GM19193 (cell line): ENCODE data around the gene ZNF556.

Source experiments
- POLR2A ChIP-seq: IDR thresholded peaks from 4 replicates; pipeline ENCODE4 v1.6.1; 2011; ENCODE audit not compliant: insufficient read depth, insufficient read length; ENCODE audit errors: extremely low read depth

Gene ZNF556

DNA sequence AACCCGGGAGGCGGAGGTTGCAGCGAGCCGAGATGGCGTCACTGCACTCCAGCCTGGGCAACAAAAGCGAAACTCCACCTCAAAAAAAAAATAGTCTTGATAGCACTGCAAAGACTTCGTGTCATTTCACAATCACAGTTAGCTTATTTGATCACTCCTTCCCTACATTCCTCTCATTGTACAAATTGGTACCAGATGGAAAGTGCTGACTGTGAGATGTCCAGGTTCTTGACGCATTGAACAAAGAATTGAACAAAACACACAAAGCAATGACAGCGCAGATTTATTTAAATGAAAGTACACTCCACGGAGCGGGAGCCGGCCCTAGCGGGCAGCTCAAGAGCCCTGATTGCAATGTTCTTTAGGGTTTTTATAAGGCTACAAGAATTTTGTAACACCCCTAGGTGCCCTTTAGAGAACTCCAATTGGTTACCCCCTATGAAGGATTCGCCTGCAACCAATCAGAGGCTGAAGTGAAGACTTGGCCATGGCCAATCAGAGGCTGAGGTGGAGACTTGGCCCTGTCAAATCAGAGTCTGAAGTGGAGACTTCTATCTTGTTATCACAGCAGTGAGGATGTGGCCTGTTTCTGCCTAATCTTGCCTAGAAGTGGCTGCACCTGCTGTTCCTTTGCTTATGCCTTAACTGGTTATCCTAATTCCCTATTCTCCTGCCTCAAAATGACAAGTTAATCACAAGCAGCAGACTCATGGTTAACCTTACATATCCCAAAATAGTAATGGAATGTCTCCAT lies 16.7 kb downstream of the ZNF556 start:
- no peak for TF ChIP-seq POLR2A

DNA sequence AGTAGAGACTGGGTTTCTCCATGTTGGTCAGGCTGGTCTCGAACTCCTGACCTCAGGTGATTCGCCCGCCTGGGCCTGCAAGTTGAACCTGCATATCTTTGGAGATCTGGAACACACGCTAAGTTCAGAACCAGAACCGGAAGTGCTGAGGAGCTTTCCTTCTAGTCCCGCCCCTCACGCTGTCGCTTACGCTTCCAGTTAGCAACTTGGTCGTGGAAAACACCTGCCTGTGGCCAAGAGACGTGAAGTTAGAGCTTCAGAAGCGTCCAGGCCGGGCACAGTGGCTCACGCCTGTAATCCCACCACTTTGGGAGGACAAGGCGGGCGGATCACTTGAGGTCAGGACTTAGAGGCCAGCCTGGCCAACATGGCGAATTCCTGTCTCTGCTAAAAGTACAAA lies 18.6 kb downstream of the ZNF556 start:
- no peak for TF ChIP-seq POLR2A

DNA sequence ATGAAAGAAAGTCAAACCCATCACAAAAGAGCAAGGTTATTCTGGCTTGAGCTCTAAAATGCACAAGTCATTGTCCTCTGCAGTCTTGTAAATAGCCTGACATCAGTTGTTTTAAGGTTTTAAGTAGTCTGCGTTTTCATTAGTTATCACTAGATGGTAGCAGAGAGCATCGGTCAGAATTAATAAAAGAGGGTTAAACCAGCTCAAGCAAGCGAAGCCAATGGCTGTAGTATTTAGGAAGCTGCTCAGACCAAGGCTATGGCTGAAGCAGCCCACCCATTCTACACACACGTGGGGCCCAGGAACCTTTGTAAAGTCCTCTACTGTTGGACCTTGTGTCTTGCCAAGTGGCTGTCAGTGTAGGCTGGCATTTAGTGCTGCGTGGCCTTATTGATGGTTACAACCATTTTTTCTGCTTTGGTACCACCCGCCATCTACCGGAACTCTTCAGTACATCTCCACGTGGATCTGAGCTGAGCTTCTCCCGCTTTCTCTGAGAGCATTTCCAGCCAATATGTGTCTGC lies 20.3 kb downstream of the ZNF556 start:
- TF ChIP-seq POLR2A, result no peak

DNA sequence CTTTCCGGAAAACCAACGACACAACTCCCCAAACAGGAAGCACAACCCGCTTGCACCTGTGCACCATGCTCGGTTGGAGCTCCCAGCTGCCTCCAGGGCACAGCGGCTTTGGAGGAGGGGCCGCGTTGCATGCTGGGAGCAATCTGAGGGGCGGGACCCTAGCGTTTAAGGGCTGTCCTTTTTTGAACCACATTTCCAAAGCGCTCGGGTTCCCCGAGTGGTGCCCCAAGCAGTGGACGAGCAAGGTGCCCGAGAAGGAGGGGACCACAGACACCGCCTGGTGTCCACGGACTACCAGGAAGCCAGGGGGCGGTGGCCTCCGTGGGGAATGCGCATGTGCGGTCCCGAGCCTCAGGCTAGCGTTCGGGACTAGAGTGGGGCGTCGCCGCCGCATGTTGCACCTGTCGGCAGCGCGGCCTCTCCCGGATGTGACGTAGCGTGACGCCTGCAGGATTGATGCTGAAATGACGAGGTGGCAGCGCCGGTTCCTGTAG lies 21.6 kb downstream of the ZNF556 start:
- no peak for TF ChIP-seq POLR2A

DNA sequence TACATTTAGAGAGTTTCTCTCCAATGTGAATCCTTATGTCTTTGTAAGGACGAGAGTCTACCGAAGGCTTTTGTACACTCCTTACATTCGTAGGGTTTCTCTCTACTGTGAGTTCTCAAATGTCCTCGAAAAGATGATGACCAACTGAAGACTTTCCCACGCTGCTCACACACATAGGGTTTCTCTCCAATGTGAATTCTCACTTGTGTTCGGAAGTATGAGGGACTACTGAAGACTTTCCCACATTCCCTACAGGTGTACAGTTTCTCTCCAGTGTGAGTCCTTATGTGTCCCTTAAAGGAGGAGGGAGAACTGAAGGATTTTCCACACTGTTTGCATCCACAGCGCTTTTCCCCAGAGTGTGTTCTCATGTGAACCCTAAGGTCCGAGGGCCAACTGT lies 29.6 kb downstream of the ZNF556 start:
- TF ChIP-seq POLR2A, result no peak

DNA sequence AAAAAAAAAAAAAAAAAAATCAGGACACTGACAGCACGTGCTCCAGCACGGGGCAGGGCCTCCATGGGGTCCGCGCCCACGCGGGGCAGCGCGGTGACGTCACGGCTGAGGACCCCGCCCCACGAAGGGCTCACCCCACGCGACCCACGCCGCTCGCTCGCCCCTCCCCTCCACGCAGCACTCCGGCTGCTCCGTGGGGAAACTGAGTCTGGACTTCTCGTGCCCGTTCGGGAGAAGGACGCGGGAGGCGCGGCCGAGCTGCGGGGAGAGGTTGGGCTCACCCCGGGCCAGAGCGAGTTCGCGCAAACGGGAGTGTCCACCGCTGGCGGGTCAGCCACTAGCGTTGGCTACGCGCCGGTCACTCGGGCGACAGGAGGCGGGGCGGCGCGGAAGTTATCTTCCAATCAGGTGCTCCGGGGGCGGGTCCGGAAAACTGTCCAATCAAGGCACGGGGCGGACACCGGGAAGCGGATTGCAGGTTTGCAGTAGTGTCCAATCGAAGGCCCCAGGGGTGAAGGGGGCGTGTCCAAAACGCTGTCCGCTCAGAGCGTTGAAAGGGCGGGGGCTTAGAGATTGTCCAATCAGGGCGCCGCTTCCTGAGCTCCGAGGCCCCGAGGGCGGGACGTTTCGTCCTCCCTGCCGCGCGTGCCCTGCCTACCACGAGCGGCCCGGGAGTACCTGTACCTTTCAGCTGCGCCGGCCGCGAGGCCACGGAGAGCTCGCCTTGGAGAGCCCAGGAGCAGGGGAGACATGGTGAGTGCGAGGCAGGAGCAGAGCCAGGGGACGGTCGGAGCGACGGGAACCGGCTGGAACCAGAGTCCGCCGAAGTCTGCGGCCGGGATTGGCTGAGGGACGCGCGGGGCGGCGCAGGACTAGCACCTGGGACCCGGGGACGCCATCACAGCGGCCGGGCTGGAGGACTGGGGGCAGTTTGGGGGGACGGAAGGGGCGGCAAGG lies 33.4 kb downstream of the ZNF556 start, which contains the start of gene ZNF57:
Gene ZNF57 (plus strand): TSS at position 633 of the 957 bp plus-strand sequence. CDS start 118 bp downstream, at position 751.
- peak; percentile 59 for TF ChIP-seq POLR2A

DNA sequence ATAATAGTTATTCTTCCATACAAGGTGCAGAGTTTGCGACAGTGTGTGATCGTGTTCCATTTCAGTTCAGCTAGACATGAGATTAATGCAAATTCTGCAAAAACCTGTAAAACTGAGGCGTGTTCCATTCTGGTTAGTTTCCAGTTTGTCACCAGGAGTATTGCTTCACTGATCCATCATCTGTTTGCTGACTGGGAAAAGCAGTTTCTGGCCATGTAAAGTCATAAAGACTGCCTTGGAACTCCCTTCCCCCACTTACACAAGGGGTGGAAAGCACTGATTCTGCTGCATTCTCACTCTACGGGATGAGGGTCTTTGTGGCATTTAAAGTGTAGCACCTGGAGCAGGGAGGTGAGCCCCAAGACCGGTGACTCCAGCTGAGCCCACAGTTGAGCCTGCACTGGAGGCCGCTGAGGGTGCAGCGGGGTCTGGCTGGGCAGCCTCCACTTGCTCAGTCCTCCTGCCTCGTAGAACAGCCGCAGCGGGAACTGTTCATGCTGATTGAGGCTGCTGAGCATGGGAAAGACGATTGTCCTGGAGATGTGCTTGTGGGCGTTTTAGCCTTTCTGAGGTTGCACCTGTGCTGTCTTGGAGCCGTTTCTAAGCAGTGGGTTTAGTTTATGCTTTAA lies 35.6 kb downstream of the ZNF556 start:
- TF ChIP-seq POLR2A, result no peak

DNA sequence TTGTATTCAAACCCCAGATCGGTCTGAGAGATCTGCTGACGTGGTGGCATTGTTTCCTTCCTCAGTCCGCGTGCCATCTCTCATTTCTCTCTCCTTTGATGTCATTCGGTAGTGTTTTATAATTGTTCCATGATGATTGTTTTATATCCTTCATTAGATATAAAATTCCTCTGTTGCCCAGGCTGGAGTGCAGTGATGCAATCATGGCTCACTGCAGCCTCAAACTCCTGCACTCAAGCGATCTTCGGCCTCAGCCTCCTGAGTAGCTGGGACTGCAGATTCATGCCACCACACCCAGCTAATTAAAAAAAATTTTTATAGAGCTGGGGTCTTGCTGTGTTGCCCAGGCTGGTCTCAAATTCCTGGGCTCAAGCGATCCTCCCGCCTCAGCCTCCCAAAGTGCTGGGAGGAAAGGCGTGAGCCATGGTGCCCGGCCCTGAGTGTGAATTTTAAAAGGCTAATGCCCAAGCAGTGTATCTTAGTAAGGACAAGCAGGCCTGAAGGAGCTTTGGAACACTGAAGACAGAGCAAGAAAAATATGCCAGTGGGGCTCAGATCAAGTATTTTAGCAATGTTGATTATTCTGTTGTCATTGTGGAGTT lies 38.9 kb downstream of the ZNF556 start:
- TF ChIP-seq POLR2A, result no peak

DNA sequence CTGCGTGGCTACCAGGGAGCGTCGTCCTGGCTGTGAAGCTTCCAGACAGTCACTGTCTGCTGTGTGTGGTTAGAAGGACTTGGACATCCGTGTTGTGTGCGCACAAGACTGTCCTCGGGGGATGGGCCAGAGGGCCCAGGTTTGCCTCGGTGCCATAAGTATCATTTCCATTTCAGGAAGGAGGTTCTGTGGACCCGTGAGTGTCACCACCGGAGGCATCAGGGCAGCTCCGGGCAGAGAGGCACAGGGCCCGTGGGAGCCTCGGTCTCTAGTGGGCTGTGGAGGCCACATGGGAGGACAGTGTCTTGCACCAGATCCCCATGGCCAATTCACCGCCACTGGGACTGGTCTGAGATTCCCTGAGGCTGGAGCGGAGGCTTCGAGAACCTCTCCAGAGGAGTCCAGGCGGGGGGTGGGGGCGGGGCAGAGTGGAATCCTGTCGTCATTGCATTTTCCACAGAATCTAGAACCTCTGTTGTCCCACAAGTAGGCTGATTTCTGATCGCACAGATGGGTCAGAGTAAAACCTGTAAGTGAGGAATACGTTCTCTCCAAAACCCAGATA lies 39.6 kb downstream of the ZNF556 start:
- no peak for TF ChIP-seq POLR2A

DNA sequence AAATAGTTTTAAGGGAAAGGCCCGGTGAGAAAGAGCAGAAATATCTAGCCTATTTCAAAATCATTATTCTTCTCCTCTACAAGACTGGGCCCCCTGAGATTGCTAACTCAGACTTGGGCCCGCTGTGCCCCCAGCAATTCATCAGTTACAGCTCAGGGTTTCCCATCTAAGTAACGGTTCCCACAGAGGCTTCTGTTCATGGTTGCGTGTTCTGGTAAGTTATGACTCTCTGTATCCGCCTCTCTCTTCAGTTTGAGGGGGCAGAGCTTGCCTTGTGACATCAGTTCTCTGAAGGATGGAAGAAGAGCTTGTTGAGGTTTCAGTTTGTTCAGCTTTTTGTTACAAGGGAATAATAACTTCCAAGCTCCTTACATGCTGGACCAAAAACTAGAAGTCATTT lies 45.2 kb downstream of the ZNF556 start:
- TF ChIP-seq POLR2A, result no peak

DNA sequence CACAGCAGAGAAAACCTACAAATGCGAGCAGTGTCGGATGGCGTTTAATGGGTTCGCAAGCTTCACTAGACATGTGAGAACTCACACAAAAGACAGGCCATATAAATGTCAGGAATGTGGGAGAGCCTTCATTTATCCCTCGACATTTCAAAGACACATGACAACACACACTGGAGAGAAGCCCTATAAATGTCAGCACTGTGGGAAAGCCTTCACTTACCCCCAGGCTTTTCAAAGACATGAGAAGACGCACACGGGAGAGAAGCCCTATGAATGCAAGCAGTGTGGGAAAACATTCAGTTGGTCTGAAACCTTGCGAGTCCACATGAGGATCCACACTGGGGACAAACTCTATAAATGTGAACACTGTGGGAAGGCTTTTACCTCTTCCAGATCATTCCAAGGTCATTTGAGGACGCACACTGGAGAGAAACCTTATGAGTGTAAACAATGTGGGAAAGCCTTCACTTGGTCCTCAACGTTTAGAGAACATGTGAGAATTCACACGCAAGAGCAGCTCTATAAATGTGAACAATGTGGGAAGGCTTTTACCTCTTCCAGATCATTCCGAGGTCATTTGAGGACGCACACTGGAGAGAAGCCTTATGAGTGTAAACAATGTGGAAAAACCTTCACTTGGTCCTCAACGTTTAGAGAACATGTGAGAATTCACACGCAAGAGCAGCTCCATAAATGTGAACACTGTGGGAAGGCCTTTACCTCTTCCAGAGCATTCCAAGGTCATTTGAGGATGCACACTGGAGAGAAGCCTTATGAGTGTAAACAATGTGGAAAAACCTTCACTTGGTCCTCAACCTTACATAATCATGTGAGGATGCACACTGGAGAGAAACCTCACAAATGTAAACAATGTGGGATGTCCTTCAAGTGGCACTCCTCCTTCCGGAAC lies 50.4 kb downstream of the ZNF556 start:
- no peak for TF ChIP-seq POLR2A

DNA sequence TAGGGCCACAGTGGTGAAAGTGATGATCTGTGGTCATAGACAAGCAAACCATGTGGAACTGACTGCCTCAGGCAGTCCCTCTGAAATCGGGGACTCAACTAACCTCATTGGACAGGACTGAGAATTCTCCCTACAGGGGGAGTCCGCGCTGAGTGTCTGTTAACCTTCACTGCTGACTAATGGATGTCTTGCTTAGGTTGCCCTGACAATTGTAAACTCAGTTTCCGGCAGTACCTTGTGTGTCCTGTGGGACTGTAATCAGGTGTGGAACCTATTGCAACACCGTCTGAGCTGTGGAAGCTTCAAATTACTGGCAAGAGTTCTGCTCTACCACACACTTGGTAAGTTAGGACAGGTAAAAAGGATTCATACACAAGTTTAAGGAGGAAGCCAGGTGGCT lies 55.9 kb downstream of the ZNF556 start:
- no peak for TF ChIP-seq POLR2A

DNA sequence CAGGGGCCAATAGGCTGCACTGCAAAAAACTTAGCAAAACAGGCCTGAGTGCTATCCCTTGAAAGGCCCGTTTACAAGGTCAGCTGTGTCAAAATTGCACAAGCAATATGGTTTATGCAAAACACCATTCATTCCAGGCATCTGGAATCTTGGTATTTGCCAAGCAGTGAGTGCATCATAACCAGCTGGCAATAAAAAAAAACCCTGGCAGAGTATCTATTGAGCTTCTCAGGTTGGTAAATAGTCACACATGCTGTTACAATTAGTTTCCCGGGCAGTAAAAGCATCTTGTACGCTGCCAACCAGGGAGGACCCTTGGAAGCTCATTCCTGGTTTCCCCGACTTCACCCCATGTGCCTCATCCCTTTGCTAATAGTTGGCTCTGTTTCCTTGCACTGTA lies 56.4 kb downstream of the ZNF556 start:
- no peak for TF ChIP-seq POLR2A
